HG03354 (cell line): ENCODE data around the gene ZNF586.
"Not testable (repeated sequence)": the region's sequence is repeated elsewhere in the genome, so short reads cannot be mapped to it uniquely, and the experiment has no call there.

ENCODE experiments used
- ATAC-seq: cut with Tn5 transposase; IDR thresholded peaks from one replicate; pipeline ENCODE4 v1.9.1; 2021; ENCODE audit warnings: mild to moderate bottlenecking; ENCODE audit not compliant: unreplicated experiment, poor library complexity, severe bottlenecking

ZNF586 gene

DNA sequence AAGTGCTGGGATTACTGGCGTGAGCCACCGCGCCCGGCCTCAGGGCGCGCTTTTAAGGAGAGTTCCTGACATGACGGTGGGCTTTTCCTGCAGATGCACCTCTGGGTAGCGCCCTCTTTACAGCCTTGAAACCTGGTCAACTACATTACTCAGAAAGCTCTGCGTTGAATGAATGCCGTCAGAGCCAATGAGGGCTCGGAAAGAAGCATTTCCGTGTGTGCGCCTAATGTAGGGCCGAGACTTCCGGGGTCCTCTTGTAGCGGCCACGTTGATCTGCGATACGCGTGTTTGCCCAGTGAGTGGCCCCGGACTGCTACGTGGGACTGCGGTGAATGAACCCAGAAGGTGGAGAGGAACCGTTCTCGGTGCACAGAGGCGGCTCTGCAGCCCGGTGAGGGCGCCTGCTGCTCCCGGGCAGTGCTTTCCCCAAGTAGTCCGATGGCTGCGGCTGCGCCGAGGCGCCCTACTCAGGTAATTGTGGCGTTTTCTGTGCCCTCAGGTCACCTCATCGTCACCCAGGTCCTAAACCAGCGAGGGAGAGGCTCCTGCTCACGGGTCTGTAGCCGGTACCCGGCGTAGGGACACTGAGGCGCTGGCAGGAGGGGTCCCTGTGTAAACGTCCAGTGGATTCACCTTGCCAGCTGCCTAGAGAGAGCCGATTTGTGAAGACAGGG is 50.1 kb downstream of the ZNF586 start:
- ATAC-seq, result peak; percentile 90

DNA sequence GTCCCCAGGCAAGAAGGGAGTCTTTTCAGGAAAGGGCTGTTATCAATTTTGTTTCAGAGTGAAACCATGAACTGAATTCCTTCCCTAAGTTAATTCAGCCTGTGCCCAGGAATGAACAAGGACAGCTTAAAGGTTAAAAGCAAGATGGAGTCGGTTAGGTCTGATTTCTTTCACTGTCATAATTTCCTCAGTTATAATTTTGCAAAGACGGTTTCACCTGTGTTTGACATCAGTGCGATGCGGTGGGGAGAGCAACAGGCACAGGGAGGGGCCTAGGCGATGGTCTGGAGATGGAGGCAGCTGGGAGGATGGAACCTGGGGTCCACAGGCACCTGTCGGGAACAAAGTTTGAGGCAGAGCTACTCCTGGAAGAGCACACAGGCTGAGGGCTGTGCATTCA is 51.1 kb downstream of the ZNF586 start:
- no peak for ATAC-seq

DNA sequence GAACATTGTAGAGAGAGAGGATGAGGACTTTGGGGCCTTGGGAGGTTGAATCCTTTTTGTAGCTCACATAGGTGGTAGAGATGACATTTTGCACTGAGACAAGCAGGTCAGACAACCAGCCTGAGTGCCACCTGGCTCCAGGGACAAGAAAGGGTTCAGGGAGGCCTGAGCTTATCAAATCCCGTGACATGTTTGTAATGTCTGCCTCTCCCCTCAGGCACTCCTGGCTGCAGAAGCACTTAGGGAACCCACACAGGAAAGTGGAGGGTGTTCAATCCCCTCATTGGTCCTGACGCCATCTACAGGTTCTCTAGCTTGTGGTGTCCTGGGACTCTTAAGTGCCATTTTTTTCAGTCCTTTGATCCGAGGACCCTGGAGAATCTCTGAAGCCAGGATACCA is 51.6 kb downstream of the ZNF586 start:
- ATAC-seq, result not testable (repeated sequence)

DNA sequence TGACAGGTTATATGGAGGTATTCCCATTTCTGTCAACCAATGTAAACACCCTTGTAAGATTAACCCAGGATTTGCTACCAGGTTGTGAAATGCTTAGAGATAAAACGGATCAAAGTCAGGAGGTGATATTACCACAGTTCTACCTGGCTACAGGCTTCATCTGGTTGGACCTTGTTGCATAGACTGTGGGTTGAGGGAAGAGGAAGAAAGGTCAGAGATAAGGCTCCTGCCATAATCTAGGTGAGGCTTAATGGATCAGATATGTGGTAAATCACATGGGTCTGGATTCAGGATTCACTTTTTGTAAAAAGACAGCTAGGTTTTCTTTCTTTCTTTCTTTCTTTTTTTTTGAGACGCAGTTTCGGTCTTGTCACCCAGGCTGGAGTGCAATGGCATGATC is 52.0 kb downstream of the ZNF586 start:
- ATAC-seq, result not testable (repeated sequence)

DNA sequence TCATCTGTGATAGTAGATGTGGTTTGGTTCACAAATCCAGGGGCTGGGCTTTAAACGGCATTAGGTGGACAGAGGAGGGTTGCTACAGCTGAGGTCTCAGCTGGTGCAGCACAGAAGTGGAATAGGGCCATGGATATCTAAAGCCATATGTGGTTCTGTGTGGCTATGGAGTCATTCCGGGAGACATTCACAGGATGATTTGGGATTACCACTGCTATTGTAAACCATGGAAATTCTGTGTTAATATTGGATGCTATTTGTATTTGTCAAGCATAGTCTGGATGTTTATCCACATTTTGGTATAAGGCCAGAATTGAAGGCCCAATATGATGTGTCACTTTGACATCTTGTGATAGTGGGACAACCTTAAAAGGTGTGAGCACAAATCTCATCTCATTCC is 53.7 kb downstream of the ZNF586 start:
- not testable (repeated sequence) for ATAC-seq

DNA sequence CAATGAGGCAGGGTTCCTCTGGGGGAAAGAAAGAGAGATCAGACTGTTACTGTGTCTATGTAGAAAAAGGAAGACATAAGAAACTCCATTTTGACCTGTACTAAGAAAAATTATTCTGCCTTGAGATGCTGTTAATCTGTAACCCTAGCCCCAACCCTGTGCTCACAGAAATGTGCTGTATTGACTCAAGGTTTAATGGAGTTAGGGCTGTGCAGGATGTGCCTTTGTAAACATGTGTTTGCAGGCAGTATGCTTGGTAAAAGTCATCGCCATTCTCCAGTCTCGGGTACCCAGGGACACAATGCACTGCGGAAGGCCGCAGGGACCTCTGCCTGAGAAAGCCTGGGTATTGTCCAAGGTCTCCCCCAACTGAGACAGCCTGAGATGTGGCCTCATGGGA is 54.1 kb downstream of the ZNF586 start:
- not testable (repeated sequence) for ATAC-seq

DNA sequence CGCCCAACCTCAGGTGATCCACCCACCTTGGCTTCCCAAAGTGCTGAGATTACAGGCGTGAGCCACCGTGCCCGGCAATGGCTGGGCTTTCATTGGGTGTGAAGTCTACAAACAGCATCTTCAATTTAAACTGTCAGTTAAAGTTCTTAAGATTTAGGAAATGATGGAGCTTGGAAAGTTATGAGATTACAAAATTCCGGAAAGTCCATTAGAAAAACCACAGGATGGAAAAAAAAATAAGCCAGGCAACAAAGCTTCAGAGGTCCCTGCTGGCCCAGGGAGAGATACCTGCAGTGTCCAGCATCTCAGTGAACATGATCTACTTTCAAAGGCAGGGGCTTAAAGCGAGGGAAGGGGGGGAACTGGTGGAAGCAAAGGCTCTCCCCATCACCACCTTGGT is 56.0 kb downstream of the ZNF586 start:
- no peak for ATAC-seq

DNA sequence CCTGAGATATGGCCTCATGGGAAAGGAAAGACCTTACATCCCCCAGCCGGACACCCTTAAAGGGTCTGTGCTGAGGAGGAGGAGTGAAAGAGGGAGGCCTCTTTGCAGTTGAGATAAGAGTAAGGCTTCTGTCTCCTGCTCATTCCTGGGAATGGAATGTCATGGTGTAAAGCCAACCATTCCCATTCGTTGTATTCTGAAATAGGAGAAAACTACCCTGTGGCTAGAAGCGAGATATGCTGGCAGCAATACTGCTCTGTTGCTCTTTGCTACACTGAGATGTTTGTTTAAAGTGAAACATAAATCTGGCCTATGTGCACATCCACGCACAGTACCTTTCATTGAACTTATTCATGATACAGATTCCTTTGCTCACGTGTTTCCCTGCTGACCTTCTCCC is 59.8 kb downstream of the ZNF586 start:
- ATAC-seq, result no peak

DNA sequence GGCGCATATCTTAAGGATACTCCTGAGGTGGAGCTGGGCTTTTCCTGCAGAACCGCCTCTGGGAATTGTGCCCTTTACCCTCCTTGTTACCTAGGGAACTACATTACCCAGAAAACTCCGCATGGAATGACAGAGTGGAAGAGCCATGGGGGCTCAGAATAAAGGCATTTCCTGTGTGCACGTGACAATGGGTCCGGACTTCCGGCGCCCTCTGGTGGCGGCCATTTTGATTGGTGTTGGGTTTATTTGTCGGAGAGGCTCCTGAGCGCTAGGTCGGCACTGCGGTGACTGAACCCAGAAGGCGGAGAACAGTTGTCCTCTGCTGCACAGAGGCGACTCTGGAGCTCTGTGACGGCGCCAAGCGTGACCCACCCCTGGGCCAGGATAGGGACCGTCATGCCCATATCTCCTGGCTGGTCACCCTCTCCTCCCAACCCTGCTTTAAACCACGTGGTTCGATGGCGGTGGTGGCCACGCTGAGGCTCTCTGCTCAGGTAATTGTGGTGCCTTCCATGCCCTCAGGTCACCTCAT is 60.7 kb downstream of the ZNF586 start, which contains the start of gene ZNF587B:
Gene ZNF587B (plus strand): TSS at position 229 of the 532 bp plus-strand sequence. CDS start 230 bp downstream, at position 459.
- ATAC-seq, result no peak
